ENCODE results near the gene AGRP. TPM values are rescaled to one million over a fixed set of nuclear protein-coding genes. Genes with fewer than 3 reads are reported as not detected.

The AGRP gene
- total and polyA plus RNA-seq, 7 donors, result not detected

- intact Hi-C loops (cut with DNase I), result no loop called here
These were observed 25.7 kb upstream of the AGRP start for GRCh38 chr16:67509016-67509415.

GRCh38 chr16:67506468-67506867, 23.1 kb upstream of the AGRP start:
- Histone ChIP-seq H3K4me1 (no peaks in the 10 kb centered on the region), H3K27ac (no peak overlapping the region), H3K36me3 (no peaks in the 10 kb centered on the region), H3K9me3 (no peaks in the 10 kb centered on the region), H3K4me3 (no peak overlapping the region), H3K27me3 (no peaks in the 10 kb centered on the region)
- intact Hi-C loops (cut with DNase I), result no loop called here
- no peak for DNase-seq
- WGBS, 2 donors, result 77 to 84% methylated on average over 8 of the region's 8 CpGs
- TF ChIP-seq POLR2A (IDR thresholded peaks at IDR 0.05), result no peak
- no peak for TF ChIP-seq EP300 (IDR thresholded peaks at IDR 0.05)
- TF ChIP-seq POLR2AphosphoS5 (IDR thresholded peaks at IDR 0.05), result no peak
- TF ChIP-seq CTCF (IDR thresholded peaks at IDR 0.05), result no peak

More at GRCh38 chr16:67509016-67509415, 25.7 kb upstream of the AGRP start:
- no peaks in the 10 kb centered on the region for H3K4me1 ChIP-seq
- H3K9me3 ChIP-seq, result no peaks in the 10 kb centered on the region
- TF ChIP-seq POLR2A (IDR thresholded peaks at IDR 0.05) (no peak), POLR2AphosphoS5 (IDR thresholded peaks at IDR 0.05) (no peak), EP300 (IDR thresholded peaks at IDR 0.05) (no peak), CTCF (IDR thresholded peaks at IDR 0.05) (no peak)
- H3K27ac ChIP-seq, result no peak overlapping the region
- no peaks in the 10 kb centered on the region for H3K36me3 ChIP-seq
- no peak overlapping the region for H3K4me3 ChIP-seq
- WGBS, 2 donors, result 87% methylated on average over 4 of the region's 4 CpGs
- H3K27me3 ChIP-seq, result no peaks in the 10 kb centered on the region
- DNase-seq, result no peak

GRCh38 chr16:67504031-67505021, 21.0 kb upstream of the AGRP start:
- peak overlapping the region in 1 of 4 donors; percentile 1 for H3K27ac ChIP-seq
- no peaks in the 10 kb centered on the region for H3K4me1 ChIP-seq
- TF ChIP-seq POLR2AphosphoS5 (IDR thresholded peaks at IDR 0.05), result peak in 1 of 4 donors; percentile 38
- no peak for TF ChIP-seq CTCF (IDR thresholded peaks at IDR 0.05)
- H3K36me3 ChIP-seq, result no peaks in the 10 kb centered on the region
- intact Hi-C loops (cut with DNase I), result no loop called here
- no peaks in the 10 kb centered on the region for H3K27me3 ChIP-seq
- no peaks in the 10 kb centered on the region for H3K9me3 ChIP-seq
- WGBS, 2 donors, result 57 to 66% methylated on average over 9 of the region's 9 CpGs
- DNase-seq, result peak; percentile 80
- H3K4me3 ChIP-seq, result no peak overlapping the region

GRCh38 chr16:67499106-67499505, 15.8 kb upstream of the AGRP start:
- intact Hi-C loops (cut with DNase I), result no loop called here
- TF ChIP-seq POLR2AphosphoS5 (IDR thresholded peaks at IDR 0.05) (peak in 1 of 4 donors; percentile 24), POLR2A (IDR thresholded peaks at IDR 0.05) (no peak), EP300 (IDR thresholded peaks at IDR 0.05) (no peak), CTCF (IDR thresholded peaks at IDR 0.05) (no peak)
- H3K27ac ChIP-seq, result peak overlapping the region in 2 of 4 donors; percentile 8 to 30
- H3K4me1 ChIP-seq, result peaks cover 0 to 3% (median 0%) of the 10 kb centered on the region in 4 donors
- H3K36me3 ChIP-seq, result peaks cover 0 to 9% (median 0%) of the 10 kb centered on the region in 4 donors
- no peak overlapping the region for H3K4me3 ChIP-seq
- peak; percentile 78 for DNase-seq
- H3K27me3 ChIP-seq, result no peaks in the 10 kb centered on the region
- WGBS, 2 donors, result 83 to 90% methylated on average over 4 of the region's 4 CpGs
- no peaks in the 10 kb centered on the region for H3K9me3 ChIP-seq

Measured in sigmoid colon (tissue), 7 donors.